Tibial artery (tissue), 4 donors: ENCODE data around the gene ADAMTS16.

Experiments
- DNase-seq, 2 donors: peaks; one replicate each; pipeline ENCODE4 v3.0.0-alpha.2; 2019
- H3K27ac ChIP-seq, 2 donors: fragments of 200-600 bp; sonication (generic) in 1 of 2; 1 replicate in 1 of 2; 2 replicates in 1 of 2; pipeline ENCODE4 v1.5.1; 2018 to 2019; ENCODE audit warnings: mild to moderate bottlenecking in 1 of 2
- H3K27me3 ChIP-seq, 2 donors: fragments of 200-600 bp; sonication (generic) in 1 of 2; one replicate each; pipeline versions ENCODE4 v1.5.1 to v1.6.0; 2016 to 2019
- H3K36me3 ChIP-seq, 3 donors: fragments of 200-600 bp; sonication (generic) in 2 of 3; one replicate each; pipeline ENCODE4 v1.5.1; 2016 to 2019; ENCODE audit warnings: mild to moderate bottlenecking in 2 of 3
- H3K4me1 ChIP-seq, 4 donors: fragments of 200-600 bp; sonication (generic) in 2 of 4; 1 replicate in 3 of 4; 2 replicates in 1 of 4; pipeline ENCODE4 v1.5.1; 2016 to 2019
- H3K4me3 ChIP-seq, 2 donors: fragments of 200-600 bp; sonication (generic) in 1 of 2; 1 replicate in 1 of 2; 2 replicates in 1 of 2; pipeline ENCODE4 v1.5.1; 2018 to 2019; ENCODE audit warnings: mild to moderate bottlenecking in 2 of 2
- H3K9me3 ChIP-seq, 3 donors: fragments of 200-600 bp; sonication (generic) in 1 of 3; one replicate each; pipeline ENCODE4 v1.5.1; 2016 to 2019
- CTCF ChIP-seq, 2 experiments: fragments of 200-600 bp in 1 of 2; fragments of 450-650 bp in 1 of 2; IDR thresholded peaks; one replicate each; pipeline ENCODE4 v1.5.1; 2017 to 2019; ENCODE audit warnings: antibody characterized with exemption in 2 of 2, mild to moderate bottlenecking in 1 of 2, moderate library complexity in 1 of 2
- intact Hi-C: fragments of 100-400 bp; cut with DNase I; formaldehyde crosslinking; loops from one replicate; pipeline ENCODE4 v1.15.0; 2023; ENCODE audit warnings: low total_unique reads

ADAMTS16 gene

GRCh38 chr5:5139336-5139776, 774 bp upstream of the ADAMTS16 start:
- H3K36me3 ChIP-seq = no peaks in the 10 kb centered on the region
- peak overlapping the region in 1 of 2 donors; percentile 41 for H3K4me3 ChIP-seq
- H3K4me1 ChIP-seq = peaks cover 0 to 22% (median 20%) of the 10 kb centered on the region in 4 donors
- peaks cover 0 to 30% of the 10 kb centered on the region in 2 donors for H3K27me3 ChIP-seq
- DNase-seq = no peak
- TF ChIP-seq CTCF (IDR thresholded peaks at IDR 0.05) = no peak
- intact Hi-C loops = no loop called here
- no peak overlapping the region for H3K27ac ChIP-seq
- H3K9me3 ChIP-seq = no peaks in the 10 kb centered on the region

GRCh38 chr5:5140479-5141338, 579 bp downstream of the ADAMTS16 start:
- no peak overlapping the region for H3K27ac ChIP-seq
- H3K27me3 ChIP-seq = peaks cover 0 to 30% of the 10 kb centered on the region in 2 donors
- H3K36me3 ChIP-seq = no peaks in the 10 kb centered on the region
- H3K4me1 ChIP-seq = peaks cover 0 to 22% (median 20%) of the 10 kb centered on the region in 4 donors
- H3K4me3 ChIP-seq = peak overlapping the region; percentile 28 to 41
- intact Hi-C loops = loop anchor here (2.0 to 5.0 kb wide), 2 partner anchors 257 to 276 kb away; no protein-coding TSS in a partner anchor
- H3K9me3 ChIP-seq = no peaks in the 10 kb centered on the region
- no peak for DNase-seq
- no peak for TF ChIP-seq CTCF (IDR thresholded peaks at IDR 0.05)

DNA sequence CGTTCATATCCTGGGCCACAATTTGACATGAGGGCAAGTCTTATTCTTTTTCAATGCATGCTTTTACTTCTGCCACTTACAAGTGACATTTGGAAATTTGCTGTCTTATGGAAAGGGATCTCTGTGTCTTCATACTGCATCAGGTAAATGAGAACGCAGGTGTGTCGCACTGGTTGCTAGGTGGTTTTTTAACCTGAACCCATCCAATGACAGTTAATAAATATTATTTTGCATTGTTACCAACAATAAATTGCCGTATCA, 1.1 kb downstream of the ADAMTS16 start:
- H3K4me3 ChIP-seq = peak overlapping the region in 1 of 2 donors; percentile 41
- no peak for DNase-seq

GRCh38 chr5:5141625-5142525, 1.7 kb downstream of the ADAMTS16 start:
- H3K4me3 ChIP-seq = no peak overlapping the region
- DNase-seq = peak in 1 of 2 donors; percentile 40

More for the DNA sequence above, 1.1 kb downstream of the ADAMTS16 start:
- intact Hi-C loops = loop anchor here (2.0 to 5.0 kb wide), 2 partner anchors 256 to 276 kb away; no protein-coding TSS in a partner anchor
- no peak overlapping the region for H3K27ac ChIP-seq
- no peaks in the 10 kb centered on the region for H3K36me3 ChIP-seq
- H3K9me3 ChIP-seq = no peaks in the 10 kb centered on the region
- H3K4me1 ChIP-seq = peaks cover 0 to 22% (median 20%) of the 10 kb centered on the region in 4 donors
- peaks cover 0 to 30% of the 10 kb centered on the region in 2 donors for H3K27me3 ChIP-seq
- no peak for TF ChIP-seq CTCF (IDR thresholded peaks at IDR 0.05)

More at GRCh38 chr5:5141625-5142525, 1.7 kb downstream of the ADAMTS16 start:
- peak; percentile 69 to 83 for TF ChIP-seq CTCF (IDR thresholded peaks at IDR 0.05)
- intact Hi-C loops = loop anchor here (2.0 to 5.0 kb wide), 2 partner anchors 255 to 275 kb away; no protein-coding TSS in a partner anchor
- Histone ChIP-seq H3K27me3 (peaks cover 0 to 30% of the 10 kb centered on the region in 2 donors), H3K4me1 (peaks cover 0 to 22% (median 20%) of the 10 kb centered on the region in 4 donors), H3K36me3 (no peaks in the 10 kb centered on the region), H3K9me3 (no peaks in the 10 kb centered on the region), H3K27ac (no peak overlapping the region)
